Hematopoietic multipotent progenitor cell (in vitro differentiated cells): ENCODE measurements around the gene TTLL13. TPM values are rescaled to one million over a fixed set of nuclear protein-coding genes. Genes with fewer than 3 reads are reported as not detected.

Experiments
- DNase-seq, 3 donors: peaks; one replicate each; pipeline ENCODE4 v3.0.0-alpha.2; 2011 to 2015; ENCODE audit warnings: low read depth in 2 of 3, low spot score in 2 of 3
- total RNA-seq: library from RNA; depleted of rRNA; stranded (reverse); fragments of >200 nt; gene quantifications from one replicate; pipeline ENCODE4 v1.2.3, GENCODE V29; 2012

Gene TTLL13
- total RNA-seq, 1 donor, result under 0.01 TPM

DNA sequence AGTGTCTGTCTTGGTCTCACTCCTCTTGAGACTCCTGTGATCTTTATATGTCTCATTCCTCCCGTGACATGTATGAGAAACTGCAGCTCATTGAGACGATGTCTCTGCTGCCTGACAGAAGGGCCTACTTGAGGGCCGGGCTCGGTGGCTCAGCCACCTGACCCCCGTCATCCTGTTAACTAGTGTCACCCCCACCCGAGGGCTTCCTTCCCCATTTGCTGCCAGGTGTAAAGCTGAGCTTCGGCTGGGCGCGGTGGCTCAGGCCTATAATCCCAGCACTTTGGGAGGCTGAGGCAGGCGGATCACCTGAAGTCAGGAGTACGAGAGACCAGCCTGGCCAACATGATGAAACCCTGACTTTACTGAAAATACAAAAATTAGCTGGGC, 35.5 kb upstream of the TTLL13 start:
- DNase-seq, result peak in 2 of 3 donors; percentile 35 to 53

DNA sequence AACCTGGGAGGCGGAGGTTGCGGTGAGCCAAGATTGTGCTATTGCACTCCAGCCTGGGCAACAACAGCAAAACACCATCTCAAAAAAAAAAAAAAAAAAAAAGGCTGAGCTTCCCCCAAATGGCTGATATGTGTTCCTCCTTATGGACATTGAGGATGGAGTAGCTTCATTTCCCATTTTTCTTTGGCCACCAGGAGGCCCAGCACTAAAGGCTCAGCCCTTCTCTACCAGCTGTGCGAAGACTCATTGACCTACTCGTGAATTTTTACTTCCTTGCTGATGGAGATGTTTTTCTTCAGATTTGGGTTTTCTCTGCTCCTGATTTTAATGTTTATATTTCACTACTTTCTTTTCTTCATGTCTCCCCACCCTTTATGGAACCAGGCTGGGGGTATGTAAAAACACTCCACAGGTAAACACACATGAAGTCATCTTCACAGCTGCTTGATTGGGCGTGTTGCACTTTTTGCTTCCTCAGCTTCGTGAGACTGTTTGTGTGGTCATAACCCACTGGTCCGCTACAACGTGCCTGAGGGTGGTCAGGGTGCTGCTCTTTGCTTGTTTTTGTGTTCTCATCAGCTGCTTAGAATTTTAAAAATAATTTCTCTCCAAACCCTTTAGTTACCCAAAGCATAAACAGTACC, 34.7 kb upstream of the TTLL13 start:
- no peak for DNase-seq

DNA sequence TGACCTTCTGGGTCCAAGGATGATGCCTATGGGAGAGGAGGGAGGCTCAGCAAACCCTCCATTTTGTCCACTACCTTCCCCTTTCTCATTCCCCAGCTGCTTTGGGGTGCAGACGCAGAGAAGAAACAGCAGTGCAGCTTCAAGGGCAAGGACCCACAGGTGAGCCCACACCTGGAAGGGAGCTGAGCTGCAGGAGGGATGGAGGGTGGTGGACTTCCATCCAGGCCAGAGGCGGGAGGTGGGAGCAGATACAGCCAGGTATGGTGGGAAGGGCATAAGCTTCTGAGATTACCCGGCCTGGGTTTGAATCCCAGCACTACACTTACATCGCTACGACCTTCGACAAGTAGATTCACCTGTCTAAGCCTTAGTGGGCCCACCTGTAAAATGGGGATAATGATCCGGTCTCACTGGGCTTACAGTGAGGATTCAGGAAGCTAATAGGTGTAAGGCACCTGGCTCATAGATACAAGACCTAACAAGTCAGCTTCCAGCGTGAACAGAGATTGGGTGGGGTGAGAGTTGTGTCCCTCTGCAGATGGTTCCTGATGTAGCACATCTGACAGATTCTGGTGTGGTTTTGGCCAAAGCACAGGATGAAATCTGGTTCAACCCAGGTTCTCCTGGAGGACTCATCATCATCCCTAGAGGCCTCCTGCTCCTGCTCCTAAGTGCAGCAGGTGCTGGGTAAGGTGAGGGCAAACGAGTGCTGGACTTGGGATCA, 31.5 kb upstream of the TTLL13 start:
- DNase-seq, result no peak

DNA sequence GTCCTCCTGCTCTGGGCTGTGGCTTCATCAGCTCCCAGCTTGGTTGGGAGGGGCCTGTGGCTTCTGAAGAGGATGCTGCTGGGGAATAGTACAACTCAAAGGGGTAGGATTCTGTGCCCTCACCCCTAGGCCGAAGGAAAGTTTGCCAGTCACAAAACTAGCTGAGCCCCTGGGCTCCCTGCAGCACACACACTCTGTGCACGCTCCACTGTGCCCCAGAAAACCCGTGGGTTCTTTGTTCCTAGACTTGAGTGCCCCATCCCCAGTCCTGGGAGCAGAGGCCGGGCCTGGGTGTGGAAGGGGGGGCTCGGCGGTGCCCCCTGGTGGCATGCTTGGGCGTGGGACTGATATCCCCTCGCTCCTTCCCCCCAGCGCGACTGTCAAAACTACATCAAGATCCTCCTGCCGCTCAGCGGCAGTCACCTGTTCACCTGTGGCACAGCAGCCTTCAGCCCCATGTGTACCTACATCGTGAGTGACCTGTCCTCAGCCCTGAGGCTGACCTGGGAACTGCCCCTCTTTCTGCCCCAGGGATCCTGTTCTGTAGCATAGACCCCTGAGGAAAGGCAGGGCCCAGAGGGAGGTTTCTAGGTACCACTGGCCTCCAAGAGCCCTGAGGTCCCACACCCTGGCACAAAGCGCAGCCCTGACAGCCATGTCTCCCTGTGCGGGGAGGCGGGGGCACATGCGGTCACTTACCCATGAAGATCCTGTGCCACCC, 29.8 kb upstream of the TTLL13 start:
- DNase-seq, result peak in 1 of 3 donors; percentile 68

DNA sequence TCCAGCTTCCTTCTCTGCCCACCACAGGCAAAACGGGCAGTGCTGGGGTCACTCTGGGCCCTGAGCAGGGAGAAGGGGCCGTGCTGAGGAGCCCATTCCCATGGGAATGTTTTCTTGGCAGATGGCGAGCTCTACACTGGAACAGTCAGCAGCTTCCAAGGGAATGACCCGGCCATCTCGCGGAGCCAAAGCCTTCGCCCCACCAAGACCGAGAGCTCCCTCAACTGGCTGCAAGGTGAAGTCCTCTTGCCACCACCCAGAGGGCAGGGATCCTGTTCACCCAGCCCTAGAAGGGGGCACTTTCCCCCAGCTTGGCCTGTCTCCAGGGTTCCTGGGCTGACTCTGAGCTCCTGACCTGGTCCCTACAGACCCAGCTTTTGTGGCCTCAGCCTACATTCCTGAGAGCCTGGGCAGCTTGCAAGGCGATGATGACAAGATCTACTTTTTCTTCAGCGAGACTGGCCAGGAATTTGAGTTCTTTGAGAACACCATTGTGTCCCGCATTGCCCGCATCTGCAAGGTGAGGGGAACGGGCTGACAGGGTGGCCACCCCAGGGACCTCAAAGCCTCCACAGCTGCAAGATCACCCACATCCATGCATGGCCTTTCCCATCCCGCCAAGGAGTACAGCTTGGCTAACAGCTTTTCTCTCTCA, 28.0 kb upstream of the TTLL13 start:
- DNase-seq, result peak in 1 of 3 donors; percentile 63

DNA sequence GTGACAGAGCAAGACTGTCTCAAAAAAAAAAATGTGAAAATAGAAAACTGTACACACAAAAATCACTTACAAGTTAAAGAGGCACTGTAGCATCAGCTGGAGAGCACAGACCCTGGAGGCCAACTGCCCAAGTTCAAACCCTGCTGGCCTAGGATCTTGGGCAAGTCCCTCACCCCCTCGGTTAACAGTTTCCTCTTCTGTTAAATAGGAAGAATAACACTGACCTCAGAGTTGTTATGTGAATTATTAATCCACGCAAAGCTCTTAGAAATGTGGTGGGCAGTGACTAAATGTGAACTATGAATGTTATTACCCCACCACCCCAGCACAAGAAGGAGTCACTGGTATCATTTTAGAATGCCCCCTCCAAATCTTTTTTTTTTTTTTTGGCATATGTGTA, 26.8 kb upstream of the TTLL13 start:
- DNase-seq, result no peak

DNA sequence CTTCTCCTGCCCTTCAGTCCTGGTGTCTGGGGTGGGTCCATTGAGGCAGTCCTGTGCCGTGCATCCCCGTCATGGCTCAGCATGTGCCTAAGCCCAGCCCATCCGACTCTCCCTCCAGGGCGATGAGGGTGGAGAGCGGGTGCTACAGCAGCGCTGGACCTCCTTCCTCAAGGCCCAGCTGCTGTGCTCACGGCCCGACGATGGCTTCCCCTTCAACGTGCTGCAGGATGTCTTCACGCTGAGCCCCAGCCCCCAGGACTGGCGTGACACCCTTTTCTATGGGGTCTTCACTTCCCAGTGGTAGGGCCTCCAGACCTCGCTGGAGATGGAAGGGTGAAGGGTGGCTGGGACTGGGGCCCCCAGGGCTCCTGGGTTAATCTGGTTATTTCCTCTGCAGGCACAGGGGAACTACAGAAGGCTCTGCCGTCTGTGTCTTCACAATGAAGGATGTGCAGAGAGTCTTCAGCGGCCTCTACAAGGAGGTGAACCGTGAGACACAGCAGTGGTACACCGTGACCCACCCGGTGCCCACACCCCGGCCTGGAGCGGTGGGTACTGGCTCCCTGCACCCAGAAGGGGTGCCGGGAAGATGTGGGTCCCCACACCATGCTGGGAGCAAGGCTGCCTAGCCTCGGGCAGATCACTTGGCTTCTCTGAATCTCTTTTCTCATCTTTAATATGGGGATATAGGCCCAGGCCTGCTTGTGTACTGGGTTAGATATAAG, 25.8 kb upstream of the TTLL13 start:
- DNase-seq, result no peak

DNA sequence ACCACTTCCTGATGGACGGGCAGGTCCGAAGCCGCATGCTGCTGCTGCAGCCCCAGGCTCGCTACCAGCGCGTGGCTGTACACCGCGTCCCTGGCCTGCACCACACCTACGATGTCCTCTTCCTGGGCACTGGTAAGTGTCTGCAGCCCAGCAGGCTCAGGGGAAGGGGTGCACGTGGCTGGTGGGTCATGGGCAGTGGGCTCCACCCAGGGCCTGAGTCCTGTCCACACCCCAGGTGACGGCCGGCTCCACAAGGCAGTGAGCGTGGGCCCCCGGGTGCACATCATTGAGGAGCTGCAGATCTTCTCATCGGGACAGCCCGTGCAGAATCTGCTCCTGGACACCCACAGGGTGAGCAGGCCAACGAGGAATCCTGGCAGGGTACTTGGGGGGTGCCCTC, 24.3 kb upstream of the TTLL13 start:
- DNase-seq, result no peak

DNA sequence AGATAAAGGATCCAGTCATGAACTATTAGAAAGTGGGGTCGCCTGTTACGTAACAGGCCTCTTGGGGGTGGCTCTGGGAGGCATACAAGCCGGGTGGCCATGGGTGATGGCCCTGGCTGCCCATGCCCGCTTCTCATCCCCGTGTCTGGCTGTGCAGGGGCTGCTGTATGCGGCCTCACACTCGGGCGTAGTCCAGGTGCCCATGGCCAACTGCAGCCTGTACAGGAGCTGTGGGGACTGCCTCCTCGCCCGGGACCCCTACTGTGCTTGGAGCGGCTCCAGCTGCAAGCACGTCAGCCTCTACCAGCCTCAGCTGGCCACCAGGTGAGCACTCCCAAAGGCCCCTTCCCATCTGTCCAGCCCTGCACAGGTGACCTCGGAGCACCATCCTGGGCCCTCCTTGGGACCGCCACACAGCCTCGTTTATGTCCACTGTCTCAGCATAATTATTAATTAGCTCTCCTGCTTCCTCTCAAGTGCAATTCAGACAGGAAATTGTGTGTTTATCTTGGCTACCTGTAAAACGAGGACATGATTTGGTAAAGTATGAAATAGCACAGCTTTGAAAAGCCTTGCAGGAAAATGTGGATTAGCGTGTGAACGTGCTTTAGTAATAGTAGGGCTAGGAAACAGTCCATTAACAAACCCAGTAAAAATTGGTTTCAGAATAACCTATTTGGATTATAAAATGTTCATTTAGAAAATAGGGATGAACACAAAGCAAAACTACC, 23.7 kb upstream of the TTLL13 start:
- no peak for DNase-seq

DNA sequence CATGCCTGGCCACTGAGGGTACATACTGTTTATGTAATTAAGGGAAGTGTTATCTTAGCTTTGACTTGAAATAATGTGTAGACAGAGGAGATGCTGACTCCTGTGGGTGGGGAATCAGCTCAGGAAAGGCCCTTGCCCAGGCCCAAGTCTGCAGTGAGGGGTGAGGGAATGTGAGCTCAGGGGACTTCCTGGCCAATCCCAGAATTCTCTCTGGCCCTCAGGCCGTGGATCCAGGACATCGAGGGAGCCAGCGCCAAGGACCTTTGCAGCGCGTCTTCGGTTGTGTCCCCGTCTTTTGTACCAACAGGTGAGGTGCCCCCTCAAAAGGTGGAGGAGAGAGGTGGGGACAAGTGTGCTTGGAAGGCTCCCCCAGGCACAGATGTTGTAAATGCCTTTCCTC, 22.0 kb upstream of the TTLL13 start:
- DNase-seq, result no peak

DNA sequence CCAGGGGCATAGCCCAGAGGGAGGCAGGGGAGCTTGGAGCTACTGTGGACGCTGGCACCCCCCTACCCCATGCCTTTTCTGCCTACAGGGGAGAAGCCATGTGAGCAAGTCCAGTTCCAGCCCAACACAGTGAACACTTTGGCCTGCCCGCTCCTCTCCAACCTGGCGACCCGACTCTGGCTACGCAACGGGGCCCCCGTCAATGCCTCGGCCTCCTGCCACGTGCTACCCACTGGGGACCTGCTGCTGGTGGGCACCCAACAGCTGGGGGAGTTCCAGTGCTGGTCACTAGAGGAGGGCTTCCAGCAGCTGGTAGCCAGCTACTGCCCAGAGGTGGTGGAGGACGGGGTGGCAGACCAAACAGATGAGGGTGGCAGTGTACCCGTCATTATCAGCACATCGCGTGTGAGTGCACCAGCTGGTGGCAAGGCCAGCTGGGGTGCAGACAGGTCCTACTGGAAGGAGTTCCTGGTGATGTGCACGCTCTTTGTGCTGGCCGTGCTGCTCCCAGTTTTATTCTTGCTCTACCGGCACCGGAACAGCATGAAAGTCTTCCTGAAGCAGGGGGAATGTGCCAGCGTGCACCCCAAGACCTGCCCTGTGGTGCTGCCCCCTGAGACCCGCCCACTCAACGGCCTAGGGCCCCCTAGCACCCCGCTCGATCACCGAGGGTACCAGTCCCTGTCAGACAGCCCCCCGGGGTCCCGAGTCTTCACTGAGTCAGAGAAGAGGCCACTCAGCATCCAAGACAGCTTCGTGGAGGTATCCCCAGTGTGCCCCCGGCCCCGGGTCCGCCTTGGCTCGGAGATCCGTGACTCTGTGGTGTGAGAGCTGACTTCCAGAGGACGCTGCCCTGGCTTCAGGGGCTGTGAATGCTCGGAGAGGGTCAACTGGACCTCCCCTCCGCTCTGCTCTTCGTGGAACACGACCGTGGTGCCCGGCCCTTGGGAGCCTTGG, 21.3 kb upstream of the TTLL13 start:
- DNase-seq, result no peak

DNA sequence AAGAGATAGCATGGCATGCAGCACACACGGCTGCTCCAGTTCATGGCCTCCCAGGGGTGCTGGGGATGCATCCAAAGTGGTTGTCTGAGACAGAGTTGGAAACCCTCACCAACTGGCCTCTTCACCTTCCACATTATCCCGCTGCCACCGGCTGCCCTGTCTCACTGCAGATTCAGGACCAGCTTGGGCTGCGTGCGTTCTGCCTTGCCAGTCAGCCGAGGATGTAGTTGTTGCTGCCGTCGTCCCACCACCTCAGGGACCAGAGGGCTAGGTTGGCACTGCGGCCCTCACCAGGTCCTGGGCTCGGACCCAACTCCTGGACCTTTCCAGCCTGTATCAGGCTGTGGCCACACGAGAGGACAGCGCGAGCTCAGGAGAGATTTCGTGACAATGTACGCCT, 20.4 kb upstream of the TTLL13 start:
- DNase-seq, result no peak

DNA sequence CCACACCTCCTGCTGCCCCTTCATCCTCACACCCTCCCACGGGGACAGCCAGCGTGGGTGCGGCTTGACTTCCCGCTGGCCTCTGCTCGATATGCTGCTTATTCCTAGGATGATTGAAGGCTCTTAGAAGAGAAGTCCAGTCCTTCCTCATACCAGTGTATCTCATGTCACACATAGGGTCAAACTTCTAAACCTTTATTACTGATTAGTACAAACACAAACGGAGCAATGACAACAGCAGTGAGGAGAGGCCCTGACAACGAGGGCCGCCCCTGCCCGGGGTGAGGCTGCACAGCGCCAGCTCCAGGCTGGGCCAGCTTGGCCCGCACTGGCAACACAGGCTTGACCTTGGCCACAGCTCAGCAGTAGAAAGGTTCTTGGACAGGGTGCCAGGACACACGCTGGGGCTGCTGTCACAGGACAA, 19.3 kb upstream of the TTLL13 start:
- DNase-seq, result no peak

DNA sequence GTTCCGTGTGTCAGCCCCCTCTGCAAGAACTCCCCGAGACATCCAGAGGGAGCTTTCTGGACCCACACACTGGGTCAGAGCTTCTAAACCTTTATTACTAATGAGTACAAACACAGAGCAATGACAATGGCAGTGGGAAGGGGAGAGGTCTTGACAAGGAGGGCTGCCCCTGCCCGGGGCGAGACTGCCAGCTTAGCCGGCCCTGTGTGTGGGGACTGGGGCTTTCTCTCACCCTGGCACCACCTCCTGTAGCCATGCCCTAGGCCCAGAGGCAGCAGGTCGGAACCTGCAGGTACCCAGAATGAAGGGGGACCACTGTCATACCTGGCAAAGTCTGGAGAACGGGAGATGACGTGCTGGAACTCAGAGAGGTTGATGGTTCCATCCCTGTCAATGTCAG, 18.7 kb upstream of the TTLL13 start:
- no peak for DNase-seq

DNA sequence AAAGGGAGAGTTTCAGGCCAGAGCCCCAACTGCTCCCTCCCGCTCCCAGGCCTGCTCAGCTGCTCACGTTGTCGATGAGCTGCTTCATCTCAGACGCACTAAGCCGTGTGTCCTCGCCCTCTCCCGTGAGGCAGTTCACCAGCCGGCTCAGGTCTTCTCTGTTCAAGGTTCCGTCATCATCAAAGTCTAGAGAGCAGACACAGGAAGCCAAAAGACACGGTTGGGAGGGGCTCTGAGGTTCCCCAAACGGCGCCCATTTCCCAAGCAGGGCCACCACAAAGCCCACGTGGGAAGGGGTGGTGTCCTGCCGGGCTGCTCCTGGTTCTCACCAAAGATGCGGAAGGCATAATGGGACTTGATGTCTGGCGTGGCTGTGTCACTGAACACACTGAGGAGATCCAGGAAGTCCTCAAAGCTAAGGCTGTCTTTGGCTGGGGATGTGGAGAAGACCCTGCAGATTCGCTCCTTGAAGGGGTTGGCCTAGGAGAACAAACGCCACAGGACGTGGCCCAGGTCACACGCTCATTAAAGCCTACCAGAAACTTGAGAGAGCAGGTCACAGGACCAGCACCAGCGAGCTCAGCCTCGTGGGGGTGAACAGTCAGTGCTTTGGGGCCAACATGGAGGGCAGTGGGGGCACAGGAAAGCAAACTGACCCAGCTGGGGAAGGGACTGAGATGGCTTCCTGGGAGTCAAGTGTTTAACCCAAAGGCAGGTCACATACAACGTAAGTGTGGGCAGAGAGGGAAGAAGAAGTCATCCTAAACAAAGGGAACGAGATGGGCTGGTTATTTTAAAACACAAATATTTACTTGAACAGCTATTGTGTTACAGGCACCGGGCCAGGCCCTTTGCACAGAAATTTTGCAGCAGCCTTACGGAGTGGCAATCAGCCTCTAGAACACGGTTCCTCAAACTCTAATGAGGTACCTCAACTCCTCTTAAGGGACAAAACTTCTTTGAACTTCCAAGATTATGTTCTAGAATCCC, 18.0 kb upstream of the TTLL13 start:
- peak in 2 of 3 donors; percentile 40 to 63 for DNase-seq

DNA sequence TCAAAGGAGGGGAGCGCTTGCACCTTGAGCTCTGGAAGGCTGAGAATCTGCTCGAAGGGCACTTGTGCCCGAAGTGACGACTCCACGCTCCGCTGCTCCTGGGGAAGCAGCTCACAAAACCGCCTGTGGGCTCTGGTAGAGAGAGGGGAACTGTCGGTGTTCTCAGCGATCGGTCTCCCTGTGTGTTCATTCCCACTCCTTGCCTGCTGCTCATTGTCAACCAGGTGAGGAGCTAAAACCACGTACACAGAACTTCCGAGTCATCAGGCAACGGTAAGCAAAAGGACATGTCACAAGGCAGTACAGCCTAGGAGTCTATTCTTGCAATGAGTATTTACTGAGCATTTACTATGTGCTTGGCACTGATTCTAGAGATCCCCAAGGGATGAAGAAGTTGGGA, 17.2 kb upstream of the TTLL13 start:
- no peak for DNase-seq

DNA sequence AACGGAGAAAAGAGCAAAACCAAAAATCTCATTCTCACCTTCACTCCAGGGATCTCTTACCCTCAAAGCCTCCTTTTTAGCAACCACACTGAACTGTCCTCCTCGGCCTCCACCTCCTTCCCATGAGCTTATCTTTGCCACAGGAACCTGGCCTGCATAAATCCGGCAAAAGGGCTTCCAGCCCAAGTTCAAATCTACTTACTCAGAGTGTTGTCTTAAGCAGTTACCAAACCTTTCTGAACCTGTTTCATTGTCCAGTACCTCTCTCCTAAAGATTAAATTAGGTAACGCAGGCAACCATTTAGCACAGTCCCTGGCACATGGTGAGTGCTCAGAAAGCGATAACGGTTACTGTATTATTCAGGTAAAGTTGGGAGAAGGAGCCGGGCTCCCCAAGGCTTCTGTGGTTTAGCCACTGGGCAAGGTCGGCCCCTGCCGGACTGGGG, 16.4 kb upstream of the TTLL13 start:
- DNase-seq, result no peak
